Measurements from ENCODE around the gene CDH4.

Gene CDH4

GRCh38 chr20:61532736-61533135 lies 280.7 kb downstream of the CDH4 start:
- TF ChIP-seq, protein P1, sequence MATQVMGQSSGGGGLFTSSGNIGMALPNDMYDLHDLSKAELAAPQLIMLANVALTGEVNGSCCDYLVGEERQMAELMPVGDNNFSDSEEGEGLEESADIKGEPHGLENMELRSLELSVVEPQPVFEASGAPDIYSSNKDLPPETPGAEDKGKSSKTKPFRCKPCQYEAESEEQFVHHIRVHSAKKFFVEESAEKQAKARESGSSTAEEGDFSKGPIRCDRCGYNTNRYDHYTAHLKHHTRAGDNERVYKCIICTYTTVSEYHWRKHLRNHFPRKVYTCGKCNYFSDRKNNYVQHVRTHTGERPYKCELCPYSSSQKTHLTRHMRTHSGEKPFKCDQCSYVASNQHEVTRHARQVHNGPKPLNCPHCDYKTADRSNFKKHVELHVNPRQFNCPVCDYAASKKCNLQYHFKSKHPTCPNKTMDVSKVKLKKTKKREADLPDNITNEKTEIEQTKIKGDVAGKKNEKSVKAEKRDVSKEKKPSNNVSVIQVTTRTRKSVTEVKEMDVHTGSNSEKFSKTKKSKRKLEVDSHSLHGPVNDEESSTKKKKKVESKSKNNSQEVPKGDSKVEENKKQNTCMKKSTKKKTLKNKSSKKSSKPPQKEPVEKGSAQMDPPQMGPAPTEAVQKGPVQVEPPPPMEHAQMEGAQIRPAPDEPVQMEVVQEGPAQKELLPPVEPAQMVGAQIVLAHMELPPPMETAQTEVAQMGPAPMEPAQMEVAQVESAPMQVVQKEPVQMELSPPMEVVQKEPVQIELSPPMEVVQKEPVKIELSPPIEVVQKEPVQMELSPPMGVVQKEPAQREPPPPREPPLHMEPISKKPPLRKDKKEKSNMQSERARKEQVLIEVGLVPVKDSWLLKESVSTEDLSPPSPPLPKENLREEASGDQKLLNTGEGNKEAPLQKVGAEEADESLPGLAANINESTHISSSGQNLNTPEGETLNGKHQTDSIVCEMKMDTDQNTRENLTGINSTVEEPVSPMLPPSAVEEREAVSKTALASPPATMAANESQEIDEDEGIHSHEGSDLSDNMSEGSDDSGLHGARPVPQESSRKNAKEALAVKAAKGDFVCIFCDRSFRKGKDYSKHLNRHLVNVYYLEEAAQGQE (IDR thresholded peaks at IDR 0.05; ENCODE audit: insufficient read depth in 1 of 2, low read depth in 2 of 2, low read length in 2 of 2): no peak
- no peak for TF ChIP-seq FOXP2 (optimal IDR thresholded peaks at IDR 0.05; ENCODE audit: borderline replicate concordance, extremely low read depth, extremely low read length, insufficient read depth)

GRCh38 chr20:61533231-61533631 lies 281.2 kb downstream of the CDH4 start:
- TF ChIP-seq SIN3A (IDR thresholded peaks at IDR 0.05; ENCODE audit: borderline replicate concordance, insufficient read depth, low read length): no peak
- TF ChIP-seq, protein P1 (IDR thresholded peaks at IDR 0.05; ENCODE audit: insufficient read depth in 1 of 2, low read depth in 2 of 2, low read length in 2 of 2): no peak
- no peak for TF ChIP-seq POLR2AphosphoS5 (IDR thresholded peaks at IDR 0.05; ENCODE audit: low read depth, low read length)
- TF ChIP-seq TAF1 (IDR thresholded peaks at IDR 0.05; ENCODE audit: borderline replicate concordance, insufficient read depth, low read length): no peak
- no peak for TF ChIP-seq FOXP2 (optimal IDR thresholded peaks at IDR 0.05; ENCODE audit: borderline replicate concordance, extremely low read depth, extremely low read length, insufficient read depth)

- no peak for TF ChIP-seq FOXP2 (optimal IDR thresholded peaks at IDR 0.05; ENCODE audit: borderline replicate concordance, extremely low read depth, extremely low read length, insufficient read depth)
- TF ChIP-seq TAF1 (IDR thresholded peaks at IDR 0.05; ENCODE audit: borderline replicate concordance, insufficient read depth, low read length): no peak
- TF ChIP-seq, protein P1 (IDR thresholded peaks at IDR 0.05; ENCODE audit: insufficient read depth in 1 of 2, low read depth in 2 of 2, low read length in 2 of 2): no peak
These were observed 282.3 kb downstream of the CDH4 start for GRCh38 chr20:61534346-61534745.

- TF ChIP-seq SIN3A (IDR thresholded peaks at IDR 0.05; ENCODE audit: borderline replicate concordance, insufficient read depth, low read length): no peak
- TF ChIP-seq POLR2AphosphoS5 (IDR thresholded peaks at IDR 0.05; ENCODE audit: low read depth, low read length): no peak
- no peak for TF ChIP-seq TAF1 (IDR thresholded peaks at IDR 0.05; ENCODE audit: borderline replicate concordance, insufficient read depth, low read length)
- TF ChIP-seq, protein P1 (IDR thresholded peaks at IDR 0.05; ENCODE audit: insufficient read depth in 1 of 2, low read depth in 2 of 2, low read length in 2 of 2): no peak
- TF ChIP-seq FOXP2 (optimal IDR thresholded peaks at IDR 0.05; ENCODE audit: borderline replicate concordance, extremely low read depth, extremely low read length, insufficient read depth): no peak
These were observed 283.0 kb downstream of the CDH4 start for GRCh38 chr20:61535091-61535490.

GRCh38 chr20:61535536-61535935 lies 283.5 kb downstream of the CDH4 start:
- TF ChIP-seq TAF1 (IDR thresholded peaks at IDR 0.05; ENCODE audit: borderline replicate concordance, insufficient read depth, low read length) (no peak), POLR2AphosphoS5 (IDR thresholded peaks at IDR 0.05; ENCODE audit: low read depth, low read length) (no peak), SIN3A (IDR thresholded peaks at IDR 0.05; ENCODE audit: borderline replicate concordance, insufficient read depth, low read length) (no peak), FOXP2 (optimal IDR thresholded peaks at IDR 0.05; ENCODE audit: borderline replicate concordance, extremely low read depth, extremely low read length, insufficient read depth) (no peak)
- TF ChIP-seq, protein P1 (IDR thresholded peaks at IDR 0.05; ENCODE audit: insufficient read depth in 1 of 2, low read depth in 2 of 2, low read length in 2 of 2): no peak

Measured in PFSK-1 (cell line).